PC-9 (cell line): ENCODE measurements around the gene HLCS.

Source experiments
- CTCF ChIP-seq: fragments of 200-600 bp; sonication (generic); conservative IDR thresholded peaks from 2 replicates; pipeline ENCODE4 v1.6.1; 2017; ENCODE audit warnings: mixed run types, antibody characterized with exemption, mild to moderate bottlenecking, moderate library complexity
- EZH2 ChIP-seq: fragments of 200-600 bp; sonication (generic); IDR thresholded peaks from 2 replicates; pipeline ENCODE4 v1.8.0; 2017; ENCODE audit warnings: antibody characterized with exemption, low read depth

- no peak for TF ChIP-seq CTCF
- no peak for TF ChIP-seq EZH2
Observed at GRCh38 chr21:36725793-36726386, 240.6 kb downstream of the HLCS start.
